GM18858 (cell line): Measurements from ENCODE around the gene LGALS7.
"Not testable (repeated sequence)": the region's sequence is repeated elsewhere in the genome, so short reads cannot be mapped to it uniquely, and the experiment has no call there.

ENCODE experiments used
- ATAC-seq: cut with Tn5 transposase; IDR thresholded peaks from one replicate; pipeline ENCODE4 v1.9.1; 2021; ENCODE audit not compliant: unreplicated experiment

The LGALS7 gene

GRCh38 chr19:38800577-38801347 lies 27.4 kb upstream of the LGALS7 start:
- ATAC-seq = no peak

GRCh38 chr19:38799104-38799503 lies 25.8 kb upstream of the LGALS7 start:
- ATAC-seq = no peak

GRCh38 chr19:38797781-38798180 lies 24.5 kb upstream of the LGALS7 start:
- ATAC-seq = not testable (repeated sequence)

- ATAC-seq = no peak
Measured at GRCh38 chr19:38796154-38796553, 22.8 kb upstream of the LGALS7 start.

GRCh38 chr19:38795549-38795948 lies 22.2 kb upstream of the LGALS7 start:
- ATAC-seq = no peak

- ATAC-seq = no peak
Measured at GRCh38 chr19:38793671-38794070, 20.4 kb upstream of the LGALS7 start.

GRCh38 chr19:38793177-38793576 lies 19.9 kb upstream of the LGALS7 start:
- no peak for ATAC-seq

- ATAC-seq = no peak
Measured at GRCh38 chr19:38792250-38793111, 19.2 kb upstream of the LGALS7 start.

- ATAC-seq = peak; percentile 49
Measured at GRCh38 chr19:38791451-38792064, 18.2 kb upstream of the LGALS7 start.

- ATAC-seq = not testable (repeated sequence)
Measured at GRCh38 chr19:38790507-38791403, 17.4 kb upstream of the LGALS7 start.

GRCh38 chr19:38788478-38789243 lies 15.3 kb upstream of the LGALS7 start, which contains the start of gene LGALS7B:
Gene LGALS7B, plus strand, starts transcription at chr19:38789200. Its CDS starts 27 bp downstream, at chr19:38789227.
- no peak for ATAC-seq

- ATAC-seq = no peak
Measured at GRCh38 chr19:38786572-38787265, 13.4 kb upstream of the LGALS7 start.

- not testable (repeated sequence) for ATAC-seq
Measured at GRCh38 chr19:38786061-38786460, 12.7 kb upstream of the LGALS7 start.

GRCh38 chr19:38785187-38785699 lies 11.9 kb upstream of the LGALS7 start:
- ATAC-seq = no peak

- ATAC-seq = no peak
Measured at GRCh38 chr19:38784224-38784623, 10.9 kb upstream of the LGALS7 start.

GRCh38 chr19:38782212-38782611 lies 8.9 kb upstream of the LGALS7 start:
- not testable (repeated sequence) for ATAC-seq

- ATAC-seq = no peak
Measured at GRCh38 chr19:38781058-38781457, 7.7 kb upstream of the LGALS7 start.

- ATAC-seq = no peak
Measured at GRCh38 chr19:38780443-38780842, 7.1 kb upstream of the LGALS7 start.

GRCh38 chr19:38778733-38779132 lies 5.4 kb upstream of the LGALS7 start:
- ATAC-seq = no peak
